ENCODE results near the gene AAK1. TPM values are rescaled to one million over a fixed set of nuclear protein-coding genes. Genes with fewer than 3 reads are reported as not detected.
"Not testable (repeated sequence)": the region's sequence is repeated elsewhere in the genome, so short reads cannot be mapped to it uniquely, and the experiment has no call there.

Gene AAK1
- total RNA-seq, 1 donor from 2014 or later: 72.6 TPM

DNA sequence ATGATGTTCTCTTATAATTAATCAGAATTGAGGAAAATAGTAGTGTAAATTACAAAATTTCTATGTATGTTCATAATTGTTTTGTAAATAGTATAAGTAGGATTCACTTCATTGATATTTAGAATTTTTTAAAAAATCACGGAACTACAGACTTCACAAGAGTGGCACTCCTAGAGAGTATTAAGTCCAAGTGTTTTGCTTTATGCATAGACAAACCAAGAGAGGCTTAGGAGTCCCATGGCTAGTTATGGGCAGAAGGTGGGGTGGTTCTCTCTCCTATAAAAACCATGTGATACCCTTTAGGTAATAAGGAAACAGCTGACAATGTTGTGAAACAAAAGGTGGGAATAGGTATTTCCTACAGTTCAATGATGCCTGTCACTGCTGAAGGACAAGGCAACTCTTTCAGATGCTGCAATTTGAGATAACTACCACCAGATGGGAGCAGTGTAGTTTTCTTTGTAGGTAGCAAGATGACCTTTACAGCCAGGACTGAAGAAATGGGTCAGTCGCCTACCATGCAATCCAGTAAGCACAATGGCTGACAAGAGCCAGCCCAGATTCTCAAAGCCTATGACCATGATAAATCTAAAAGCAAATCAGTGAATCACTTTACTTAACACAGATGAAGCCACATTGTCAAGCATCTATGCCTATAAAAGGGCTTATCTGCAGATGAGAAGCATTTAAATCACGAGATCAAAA, 83.9 kb downstream of the AAK1 start:
- no peaks in the 10 kb centered on the region for H3K9me3 ChIP-seq
- DNase-seq (no peak), ATAC-seq (peak; percentile 92)
- H3K36me3 ChIP-seq: no peaks in the 10 kb centered on the region
- peaks cover 27% of the 10 kb centered on the region for H3K4me1 ChIP-seq
- H3K4me3 ChIP-seq: no peak overlapping the region
- no peak overlapping the region for H3K27ac ChIP-seq
- TF ChIP-seq, protein P1, sequence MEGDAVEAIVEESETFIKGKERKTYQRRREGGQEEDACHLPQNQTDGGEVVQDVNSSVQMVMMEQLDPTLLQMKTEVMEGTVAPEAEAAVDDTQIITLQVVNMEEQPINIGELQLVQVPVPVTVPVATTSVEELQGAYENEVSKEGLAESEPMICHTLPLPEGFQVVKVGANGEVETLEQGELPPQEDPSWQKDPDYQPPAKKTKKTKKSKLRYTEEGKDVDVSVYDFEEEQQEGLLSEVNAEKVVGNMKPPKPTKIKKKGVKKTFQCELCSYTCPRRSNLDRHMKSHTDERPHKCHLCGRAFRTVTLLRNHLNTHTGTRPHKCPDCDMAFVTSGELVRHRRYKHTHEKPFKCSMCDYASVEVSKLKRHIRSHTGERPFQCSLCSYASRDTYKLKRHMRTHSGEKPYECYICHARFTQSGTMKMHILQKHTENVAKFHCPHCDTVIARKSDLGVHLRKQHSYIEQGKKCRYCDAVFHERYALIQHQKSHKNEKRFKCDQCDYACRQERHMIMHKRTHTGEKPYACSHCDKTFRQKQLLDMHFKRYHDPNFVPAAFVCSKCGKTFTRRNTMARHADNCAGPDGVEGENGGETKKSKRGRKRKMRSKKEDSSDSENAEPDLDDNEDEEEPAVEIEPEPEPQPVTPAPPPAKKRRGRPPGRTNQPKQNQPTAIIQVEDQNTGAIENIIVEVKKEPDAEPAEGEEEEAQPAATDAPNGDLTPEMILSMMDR (IDR thresholded peaks at IDR 0.05): peak; percentile 73
- intact Hi-C loops (cut with DNase I): loop anchor here (5.0 kb wide), 1 partner anchor 148 kb away; no protein-coding TSS in a partner anchor
- no peaks in the 10 kb centered on the region for H3K27me3 ChIP-seq

DNA sequence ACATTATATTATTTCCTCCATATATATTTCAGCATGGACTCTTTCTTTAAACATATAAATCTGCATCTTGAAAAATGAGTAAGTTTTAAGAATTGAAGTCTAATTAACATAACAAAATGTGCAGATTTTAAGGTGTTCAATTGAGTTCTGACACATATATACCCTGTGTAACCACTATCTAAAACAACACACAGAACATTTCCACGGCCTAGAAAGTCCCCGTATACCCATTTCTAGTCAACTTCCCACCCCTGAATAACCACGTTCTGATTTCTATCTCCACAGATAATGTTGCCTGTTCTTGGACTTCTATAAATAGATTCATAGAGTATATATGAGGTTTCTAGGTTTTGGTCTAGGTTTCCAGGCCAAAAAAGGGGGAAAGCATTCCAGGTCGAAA, 87.5 kb downstream of the AAK1 start:
- intact Hi-C loops (cut with DNase I): no loop called here
- Histone ChIP-seq H3K4me3 (no peak overlapping the region), H3K36me3 (peaks cover 4% of the 10 kb centered on the region), H3K27me3 (no peaks in the 10 kb centered on the region), H3K4me1 (peaks cover 26% of the 10 kb centered on the region), H3K27ac (no peak overlapping the region), H3K9me3 (no peaks in the 10 kb centered on the region)
- ATAC-seq: no peak
- TF ChIP-seq, protein P1 (IDR thresholded peaks at IDR 0.05): no peak
- DNase-seq: no peak

DNA sequence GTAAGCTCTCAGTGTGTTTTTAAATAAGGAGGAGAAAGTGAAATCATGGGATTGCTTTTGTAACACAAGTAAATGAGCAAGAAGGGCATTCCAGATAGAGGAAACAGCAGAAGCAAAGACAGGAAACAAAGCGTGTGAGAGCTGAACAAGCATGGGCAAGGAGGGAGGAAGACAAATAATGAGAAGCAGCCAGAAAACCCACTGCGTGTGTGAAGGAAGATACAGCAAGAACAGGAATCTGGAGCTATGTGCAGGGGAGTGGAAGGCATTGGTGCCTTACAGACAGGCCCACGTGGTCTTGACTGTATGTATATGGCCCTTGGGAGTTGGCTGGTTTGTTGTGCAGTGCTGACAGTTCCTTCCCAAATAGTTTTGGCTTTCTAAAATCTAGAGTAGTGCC, 88.6 kb downstream of the AAK1 start:
- DNase-seq (no peak), ATAC-seq (peak; percentile 85)
- Histone ChIP-seq H3K9me3 (no peaks in the 10 kb centered on the region), H3K4me3 (no peak overlapping the region), H3K4me1 (peaks cover 24% of the 10 kb centered on the region), H3K27ac (peak overlapping the region; percentile 53), H3K36me3 (peaks cover 4% of the 10 kb centered on the region), H3K27me3 (no peaks in the 10 kb centered on the region)
- TF ChIP-seq, protein P1 (IDR thresholded peaks at IDR 0.05): no peak
- intact Hi-C loops (cut with DNase I): no loop called here

DNA sequence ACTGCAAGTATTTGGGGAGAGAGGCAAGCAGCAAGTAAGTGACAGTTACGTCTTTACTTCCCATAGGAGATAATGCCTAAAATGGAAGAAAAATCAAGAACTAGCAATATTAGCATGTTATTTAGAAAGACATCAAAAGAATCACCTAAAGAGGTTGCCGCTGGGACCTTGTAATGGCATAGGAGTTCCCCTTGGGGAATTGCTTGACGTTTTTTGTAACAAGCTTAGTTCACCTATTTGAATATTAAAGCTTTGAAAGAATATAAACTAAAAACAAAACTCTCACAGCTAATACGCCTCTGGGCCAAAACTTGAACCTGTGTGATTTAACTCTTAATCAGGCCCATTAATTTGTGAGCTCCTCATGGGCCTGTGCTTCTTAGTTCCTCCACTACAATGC, 89.0 kb downstream of the AAK1 start:
- peaks cover 4% of the 10 kb centered on the region for H3K36me3 ChIP-seq
- H3K27ac ChIP-seq: peak overlapping the region; percentile 53
- ATAC-seq: no peak
- H3K4me3 ChIP-seq: no peak overlapping the region
- TF ChIP-seq, protein P1 (IDR thresholded peaks at IDR 0.05): no peak
- peaks cover 20% of the 10 kb centered on the region for H3K4me1 ChIP-seq
- no peaks in the 10 kb centered on the region for H3K27me3 ChIP-seq
- intact Hi-C loops (cut with DNase I): no loop called here
- H3K9me3 ChIP-seq: no peaks in the 10 kb centered on the region
- no peak for DNase-seq

DNA sequence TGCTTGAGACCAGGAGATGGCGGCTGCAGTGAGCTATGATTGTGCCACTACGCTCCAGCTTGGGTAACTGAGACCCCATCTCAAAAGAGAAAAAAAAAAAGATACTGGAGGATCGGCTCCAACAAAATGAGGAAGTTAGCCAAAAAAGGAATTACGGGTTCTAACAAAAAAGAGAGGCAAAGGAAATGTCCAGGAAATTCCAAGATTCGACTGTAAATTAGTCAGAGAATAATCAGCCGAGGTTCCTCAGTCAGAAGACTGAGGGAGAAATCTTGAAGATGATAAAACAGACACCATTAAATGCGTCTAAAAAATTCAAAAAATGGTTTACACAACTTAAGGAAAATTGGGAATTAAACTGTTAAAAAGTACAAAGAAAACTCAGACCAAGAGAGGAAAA, 89.5 kb downstream of the AAK1 start:
- Histone ChIP-seq H3K4me3 (no peak overlapping the region), H3K4me1 (peaks cover 18% of the 10 kb centered on the region), H3K9me3 (no peaks in the 10 kb centered on the region), H3K27me3 (no peaks in the 10 kb centered on the region), H3K27ac (no peak overlapping the region), H3K36me3 (peaks cover 4% of the 10 kb centered on the region)
- DNase-seq (no peak), ATAC-seq (no peak)
- TF ChIP-seq, protein P1 (IDR thresholded peaks at IDR 0.05): no peak
- intact Hi-C loops (cut with DNase I): no loop called here

DNA sequence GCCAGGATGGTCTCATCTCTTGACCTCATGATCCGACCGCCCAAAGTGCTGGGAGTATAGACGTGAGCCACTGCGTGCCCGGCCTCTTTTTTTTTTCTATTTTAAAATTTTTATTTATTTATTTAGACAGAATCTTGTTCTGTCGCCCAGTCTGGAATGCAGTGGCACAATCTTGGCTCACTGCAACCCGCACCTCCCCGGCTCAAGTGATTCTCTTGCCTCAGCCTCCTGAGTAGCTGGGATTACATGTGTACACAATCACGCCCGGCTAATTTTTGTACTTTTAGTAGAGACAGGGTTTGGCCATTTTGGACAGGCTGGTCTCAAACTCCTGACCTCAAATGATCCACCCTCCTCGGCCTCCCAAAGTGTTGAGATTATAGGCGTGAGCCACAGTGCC, 93.0 kb downstream of the AAK1 start:
- H3K27ac ChIP-seq; H3K4me3 ChIP-seq; H3K27me3 ChIP-seq; DNase-seq; H3K36me3 ChIP-seq; H3K9me3 ChIP-seq; intact Hi-C loops (cut with DNase I); ATAC-seq: not testable (repeated sequence)
- peaks cover 20% of the 10 kb centered on the region for H3K4me1 ChIP-seq

All from upper lobe of right lung (tissue), 1 donor.